K562 (cell line): ENCODE results near the gene IRAK2. TPM values are rescaled to one million over a fixed set of nuclear protein-coding genes. Genes with fewer than 3 reads are reported as not detected.

Experiments
- ATAC-seq: fragments of 200-7000 bp; cut with Tn5 transposase; 3 replicates; pipeline ENCODE4 v1.9.1; 2020; ENCODE audit warnings: moderate library complexity
- BruUV-seq: library from RNA; stranded (reverse); fragments of 400-500 nt; replicated peaks from 2 replicates; lab custom pipeline; 2021; lab: Mats Ljungman, UMichigan
- CTCF ChIA-PET: fragments of 300-600 bp; formaldehyde crosslinking; extraction: SDS; loops from one replicate; lab custom pipeline; 2021; ENCODE audit warnings: low intra/inter-chr PET ratio; lab: Yijun Ruan, JAX
- POLR2A ChIA-PET: fragments of 300-600, 350-650 bp; sonication (Branson Sonifier 250); formaldehyde crosslinking; extraction: SDS; loops from one replicate; lab custom pipeline; 2021; ENCODE audit warnings: antibody characterized with exemption, inconsistent platforms; lab: Yijun Ruan, JAX
- DNase-seq, 4 experiments: peaks; one replicate each; pipeline versions ENCODE4 v3.0.0 to v3.0.0-alpha.2; 2011 to 2018; ENCODE audit warnings: low spot score in 3 of 4, mixed read lengths in 3 of 4; ENCODE audit errors: extremely low read depth in 1 of 4
- FAIRE-seq: peaks from 2 replicates; lab custom pipeline; 2011; peaks lifted over from hg19 to GRCh38; lab: Jason Lieb, UNC
- H2AFZ ChIP-seq: 2 replicates; pipeline ENCODE4 v1.6.0; 2011; ENCODE audit warnings: low read depth, low read length, control low read depth, inconsistent platforms
- H3K27ac ChIP-seq: fragments of 200-600 bp; 3 replicates; pipeline ENCODE4 v1.8.0; 2011; ENCODE audit warnings: low read depth, mild to moderate bottlenecking, control low read depth, inconsistent platforms, low read length, moderate library complexity, mixed read lengths; ENCODE audit errors: extremely low read depth
- H3K27me3 ChIP-seq, 2 experiments: fragments of 300-600 bp in 1 of 2; 2 replicates in 1 of 2; 3 replicates in 1 of 2; pipeline versions ENCODE4 v1.6.0 to v1.8.0; 2011; ENCODE audit warnings: inconsistent platforms in 2 of 2, low read length in 2 of 2, mild to moderate bottlenecking in 1 of 2, mixed read lengths in 1 of 2, moderate library complexity in 1 of 2; ENCODE audit not compliant: control insufficient read depth in 2 of 2, insufficient read depth in 2 of 2
- H3K36me3 ChIP-seq: fragments of 300-600 bp; 3 replicates; pipeline ENCODE4 v1.8.0; 2011; ENCODE audit warnings: mild to moderate bottlenecking, low read length, inconsistent platforms; ENCODE audit not compliant: control insufficient read depth, insufficient read depth
- H3K4me1 ChIP-seq, 2 experiments: fragments of 200-600 bp in 1 of 2; replicated peaks in 1 of 2; 2 replicates in 1 of 2; 3 replicates in 1 of 2; pipeline versions ENCODE4 v1.5.1 to v1.8.0; 2011; ENCODE audit warnings: inconsistent platforms in 2 of 2, low read length in 2 of 2, mild to moderate bottlenecking in 1 of 2, mixed read lengths in 1 of 2, moderate library complexity in 1 of 2; ENCODE audit not compliant: control insufficient read depth in 2 of 2, insufficient read depth in 2 of 2
- H3K4me2 ChIP-seq: 2 replicates; pipeline ENCODE4 v1.6.1; 2011; ENCODE audit warnings: low read length, control low read depth, inconsistent platforms, mixed read lengths; ENCODE audit not compliant: insufficient read depth
- H3K4me3 ChIP-seq: fragments of 200-600 bp; sonication (generic), shearing (Covaris generic); 2 replicates; pipeline ENCODE4 v1.5.1; 2016; ENCODE audit warnings: control low read depth, inconsistent platforms
- H3K79me2 ChIP-seq: fragments of 200-600 bp; 3 replicates; pipeline ENCODE4 v1.8.0; 2011; ENCODE audit warnings: low read length, inconsistent platforms; ENCODE audit not compliant: control insufficient read depth, insufficient read depth
- H3K9ac ChIP-seq, 2 experiments: 2 replicates each; pipeline versions ENCODE4 v1.6.0 to v1.6.1; 2011; ENCODE audit warnings: low read depth in 2 of 2, low read length in 2 of 2, control low read depth in 1 of 2, inconsistent platforms in 1 of 2, mild to moderate bottlenecking in 1 of 2, mixed read lengths in 1 of 2; ENCODE audit not compliant: insufficient read depth in 1 of 2
- H3K9me1 ChIP-seq: one replicate; pipeline ENCODE4 v1.6.0; 2011; ENCODE audit warnings: inconsistent platforms, mild to moderate bottlenecking, low read length, moderate library complexity; ENCODE audit not compliant: control insufficient read depth, insufficient read depth
- H3K9me3 ChIP-seq: replicated peaks from 2 replicates; pipeline ENCODE4 v1.5.1; 2011; ENCODE audit warnings: low read depth, low read length, inconsistent platforms; ENCODE audit not compliant: control insufficient read depth, insufficient read depth
- H4K20me1 ChIP-seq: replicated peaks from 2 replicates; pipeline ENCODE4 v1.6.1; 2011; ENCODE audit warnings: low read length, inconsistent platforms, mixed read lengths; ENCODE audit not compliant: control insufficient read depth, insufficient read depth
- DACH1 ChIP-seq: fragments of 450-650 bp; IDR thresholded peaks from 2 replicates; pipeline ENCODE4 v1.6.1; 2018; ENCODE audit not compliant: partially characterized antibody
- FOXK1 ChIP-seq: sonication (generic); formaldehyde crosslinking; IDR thresholded peaks from 2 replicates; pipeline ENCODE4 v1.8.0; 2022; ENCODE audit warnings: missing genetic modification reagents, mild to moderate bottlenecking, borderline replicate concordance
- GATAD2A ChIP-seq: fragments of 450-650 bp; IDR thresholded peaks from 2 replicates; pipeline ENCODE4 v1.6.1; 2017
- L3MBTL2 ChIP-seq: fragments of 450-650 bp; IDR thresholded peaks from 2 replicates; pipeline ENCODE4 v1.6.1; 2016; ENCODE audit warnings: mild to moderate bottlenecking, moderate library complexity
- MIER1 ChIP-seq: fragments of 450-650 bp; IDR thresholded peaks from 2 replicates; pipeline ENCODE4 v1.6.1; 2016; ENCODE audit warnings: antibody characterized with exemption, mild to moderate bottlenecking, low read depth
- TAF1 ChIP-seq: IDR thresholded peaks from 2 replicates; pipeline ENCODE4 v1.6.1; 2011; ENCODE audit warnings: mild to moderate bottlenecking, low read length, moderate library complexity; ENCODE audit not compliant: insufficient read depth, control insufficient read depth, severe bottlenecking; ENCODE audit errors: extremely low read depth
- WGBS: fragments of 100-300 bp; shearing (Covaris generic); methylation state at CpG from one replicate; pipeline ENCODE4 v1.1.6; 2016; ENCODE audit warnings: low coverage, mixed read lengths; ENCODE audit not compliant: insufficient coverage; ENCODE audit errors: missing lambda C conversion rate; 5-methylcytosine and 5-hydroxymethylcytosine counted together
- in situ Hi-C: fragments of 300-500 bp; cut with MboI; formaldehyde crosslinking; loops from 4 replicates; pipeline ENCODE4 v1.15.0; 2018; ENCODE audit warnings: inconsistent platforms, mixed read lengths
- intact Hi-C: fragments of 100-400 bp; cut with micrococcal nuclease; formaldehyde crosslinking; loops from 2 replicates; pipeline ENCODE4 v1.14.2; 2022
- polyA plus RNA-seq, 8 experiments: library from polyadenylated mRNA; depleted of rRNA in 4 of 8; stranded (reverse) in 5 of 8; unstranded in 3 of 8; fragments of >200 nt; fragmentation: Nextera tagmentation in 2 of 8; fragmentation: Illumina TruSeq in 1 of 8; extraction: Ambion mirVana in 2 of 8; extraction: Trizol in 1 of 8; gene quantifications; 2 replicates each; pipeline versions ENCODE4 v1.2.1 to v1.2.3, GENCODE V29; 2011 to 2014; ENCODE audit warnings: inconsistent platforms in 1 of 8, missing spikeins in 1 of 8
- total RNA-seq, 7 experiments: library from RNA; depleted of rRNA in 6 of 7; stranded (reverse); fragments of >200 nt in 6 of 7; fragmentation: Illumina TruSeq in 2 of 7; extraction: Trizol in 2 of 7; gene quantifications; 2 replicates each; pipeline versions ENCODE4 v1.2.1 to v1.2.3, GENCODE V29; 2011 to 2021; ENCODE audit warnings: low replicate concordance in 1 of 7
- TF ChIP-seq, protein P1 (sequence below): fragments of 250-450 bp; sonication (Bioruptor Pico); IDR thresholded peaks from 2 replicates; pipeline ENCODE4 v1.9.0; 2021; ENCODE audit warnings: mild to moderate bottlenecking, inconsistent platforms

Gene IRAK2
- total and polyA plus RNA-seq, 9 of the 15 experiments (the other 6 are each of a cell fraction or from before 2014, with no cell fraction given) = 0.42 to 4.4 (median 2.7) TPM

DNA sequence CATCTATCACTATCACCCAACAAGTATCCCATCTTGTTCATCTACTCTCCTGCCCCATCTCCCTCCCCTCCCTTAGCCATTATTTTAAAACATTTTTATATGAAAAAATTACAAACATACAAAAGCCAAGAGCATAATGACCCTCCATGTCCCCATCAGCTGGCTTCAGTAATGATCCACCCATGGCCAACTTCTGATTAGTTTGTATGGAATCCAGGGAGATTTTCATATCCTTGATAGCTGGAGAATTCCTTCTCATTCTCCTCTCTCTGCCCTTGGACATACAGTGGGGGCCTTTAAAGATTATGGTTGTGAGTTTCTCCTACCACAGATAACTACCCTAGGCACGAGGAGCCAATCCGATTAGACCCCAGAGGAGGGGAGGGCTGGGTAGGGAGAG lies 40.2 kb downstream of the IRAK2 start:
- ChIA-PET CTCF (no interaction called here), POLR2A (interaction anchor here (0.8 to 1.9 kb wide), 3 partner anchors 8 to 99 kb away, joined by 3 to 6 read pairs (median 3); partner anchors contain the start of gene VHL)
- intact Hi-C loops = no loop called here
- Histone ChIP-seq H3K36me3 (no peaks in the 10 kb centered on the region), H2AFZ (no peak overlapping the region), H3K9me1 (no peaks in the 10 kb centered on the region), H3K9me3 (no peaks in the 10 kb centered on the region), H3K79me2 (no peaks in the 10 kb centered on the region), H3K9ac (no peak overlapping the region), H3K4me1 (0 out of 5 replicates have a peak, but pooled peaks cover 0 to 6% of the 10 kb centered on the region in 2 experiments), H3K27ac (no peak overlapping the region), H3K27me3 (no peaks in the 10 kb centered on the region), H3K4me2 (no peak overlapping the region), H4K20me1 (no peaks in the 10 kb centered on the region), H3K4me3 (no peak overlapping the region)
- no peak for ATAC-seq
- no peak for DNase-seq
- in situ Hi-C loops = no loop called here
- no peak for FAIRE-seq
- TF ChIP-seq, protein P1, sequence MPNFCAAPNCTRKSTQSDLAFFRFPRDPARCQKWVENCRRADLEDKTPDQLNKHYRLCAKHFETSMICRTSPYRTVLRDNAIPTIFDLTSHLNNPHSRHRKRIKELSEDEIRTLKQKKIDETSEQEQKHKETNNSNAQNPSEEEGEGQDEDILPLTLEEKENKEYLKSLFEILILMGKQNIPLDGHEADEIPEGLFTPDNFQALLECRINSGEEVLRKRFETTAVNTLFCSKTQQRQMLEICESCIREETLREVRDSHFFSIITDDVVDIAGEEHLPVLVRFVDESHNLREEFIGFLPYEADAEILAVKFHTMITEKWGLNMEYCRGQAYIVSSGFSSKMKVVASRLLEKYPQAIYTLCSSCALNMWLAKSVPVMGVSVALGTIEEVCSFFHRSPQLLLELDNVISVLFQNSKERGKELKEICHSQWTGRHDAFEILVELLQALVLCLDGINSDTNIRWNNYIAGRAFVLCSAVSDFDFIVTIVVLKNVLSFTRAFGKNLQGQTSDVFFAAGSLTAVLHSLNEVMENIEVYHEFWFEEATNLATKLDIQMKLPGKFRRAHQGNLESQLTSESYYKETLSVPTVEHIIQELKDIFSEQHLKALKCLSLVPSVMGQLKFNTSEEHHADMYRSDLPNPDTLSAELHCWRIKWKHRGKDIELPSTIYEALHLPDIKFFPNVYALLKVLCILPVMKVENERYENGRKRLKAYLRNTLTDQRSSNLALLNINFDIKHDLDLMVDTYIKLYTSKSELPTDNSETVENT (CRISPR knock-in tag) = no peak
- TF ChIP-seq L3MBTL2 (no peak), FOXK1 (CRISPR knock-in tag) (no peak), MIER1 (no peak), TAF1 (no peak), DACH1 (no peak), GATAD2A (no peak)
- WGBS = 75% methylated on average over 2 of the region's 2 CpGs
- no TSS peak for BruUV-seq
